OCI-LY7 (cell line): ENCODE results near the gene TTLL6. TPM values are rescaled to one million over a fixed set of nuclear protein-coding genes. Genes with fewer than 3 reads are reported as not detected.

Experiments used
- Bru-seq: library from RNA; stranded (reverse); fragments of 400-500 nt; gene quantifications from one replicate; lab custom pipeline; 2021; lab: Mats Ljungman, UMichigan
- BruChase-seq, 2 experiments: library from RNA; stranded (reverse); fragments of 400-500 nt; gene quantifications; one replicate each; lab custom pipeline; 2021; lab: Mats Ljungman, UMichigan
- BruUV-seq: library from RNA; stranded (reverse); fragments of 400-500 nt; replicated peaks from 2 replicates; lab custom pipeline; 2021; lab: Mats Ljungman, UMichigan
- CTCF ChIA-PET: fragments of 300-600 bp; sonication (Branson Sonifier 250); formaldehyde crosslinking; loops from one replicate; lab custom pipeline; 2022; ENCODE audit warnings: antibody characterized with exemption; ENCODE audit not compliant: unreplicated experiment; lab: Charles Lee
- POLR2A ChIA-PET: fragments of 300-600 bp; sonication (Branson Sonifier 250); formaldehyde crosslinking; loops from one replicate; lab custom pipeline; 2022; ENCODE audit warnings: antibody characterized with exemption; lab: Charles Lee
- DNase-seq: peaks from one replicate; pipeline ENCODE4 v3.0.0-alpha.2; 2015; ENCODE audit warnings: low spot score
- H2AFZ ChIP-seq: fragments of 200-600 bp; sonication (generic), shearing (Covaris generic); 2 replicates; pipeline ENCODE4 v1.6.1; 2014; ENCODE audit warnings: mild to moderate bottlenecking, antibody characterized with exemption, low read length, moderate library complexity
- H3K27ac ChIP-seq: fragments of 200-600 bp; sonication (generic); 2 replicates; pipeline ENCODE4 v1.5.1; 2014; ENCODE audit warnings: mixed run types, low read depth, mild to moderate bottlenecking, moderate library complexity, low read length, inconsistent platforms; ENCODE audit not compliant: poor library complexity, severe bottlenecking
- H3K36me3 ChIP-seq: fragments of 200-600 bp; sonication (generic); 2 replicates; pipeline ENCODE4 v1.6.1; 2014; ENCODE audit warnings: mild to moderate bottlenecking, antibody characterized with exemption, low read length, moderate library complexity, mixed read lengths; ENCODE audit not compliant: insufficient read depth
- H3K4me1 ChIP-seq: fragments of 200-600 bp; sonication (generic); 2 replicates; pipeline ENCODE4 v1.5.1; 2014; ENCODE audit warnings: mild to moderate bottlenecking, low read length; ENCODE audit not compliant: insufficient read depth, poor library complexity, severe bottlenecking
- H3K4me2 ChIP-seq: fragments of 200-600 bp; sonication (generic); 2 replicates; pipeline ENCODE4 v1.6.1; 2014; ENCODE audit warnings: mild to moderate bottlenecking, low read length
- H3K4me3 ChIP-seq: fragments of 200-600 bp; sonication (generic); 2 replicates; pipeline ENCODE4 v1.5.1; 2014; ENCODE audit warnings: mild to moderate bottlenecking, low read depth, low read length; ENCODE audit not compliant: poor library complexity, severe bottlenecking
- H3K79me2 ChIP-seq: fragments of 200-600 bp; sonication (generic); 2 replicates; pipeline ENCODE4 v1.6.1; 2016; ENCODE audit warnings: low read depth, mild to moderate bottlenecking, low read length, moderate library complexity, mixed read lengths; ENCODE audit not compliant: insufficient read depth
- H3K9me2 ChIP-seq: fragments of 200-600 bp; sonication (generic); 2 replicates; pipeline ENCODE4 v1.6.1; 2016; ENCODE audit warnings: mild to moderate bottlenecking, low read length, mixed read lengths; ENCODE audit not compliant: insufficient read depth
- H3K9me3 ChIP-seq: fragments of 200-600 bp; sonication (generic); 2 replicates; pipeline ENCODE4 v1.6.1; 2014; ENCODE audit warnings: mild to moderate bottlenecking, mixed run types, low read length, mixed read lengths
- H4K20me1 ChIP-seq: fragments of 200-600 bp; sonication (generic); 2 replicates; pipeline ENCODE4 v1.6.1; 2014; ENCODE audit warnings: mild to moderate bottlenecking, antibody characterized with exemption, low read length, moderate library complexity, mixed read lengths; ENCODE audit not compliant: insufficient read depth
- CTCF ChIP-seq: fragments of 200-600 bp; sonication (generic); conservative IDR thresholded peaks from 2 replicates; pipeline ENCODE4 v1.5.1; 2014; ENCODE audit warnings: mild to moderate bottlenecking, antibody characterized with exemption, low read length, moderate library complexity, mixed read lengths
- EZH2phosphoT487 ChIP-seq: fragments of 200-600 bp; sonication (generic); IDR thresholded peaks from 2 replicates; pipeline ENCODE4 v1.6.1; 2018; ENCODE audit warnings: low read depth, borderline replicate concordance, mild to moderate bottlenecking, mixed run types, antibody characterized with exemption, low read length, moderate library complexity, mixed read lengths
- intact Hi-C: fragments of 100-400 bp; cut with micrococcal nuclease; formaldehyde crosslinking; loops from one replicate; pipeline ENCODE4 v1.10.0; 2022; ENCODE audit not compliant: unreplicated experiment
- long read RNA-seq: library from polyadenylated mRNA; stranded (forward); transcript quantifications from one replicate; pipeline ENCODE4 v2.0.0, GENCODE V29; 2022
- total RNA-seq, 2 experiments: library from RNA; depleted of rRNA in 1 of 2; stranded (reverse); fragments of >200 nt in 1 of 2; shearing (Covaris generic) in 1 of 2; gene quantifications; 2 replicates each; pipeline ENCODE4 v1.2.3, GENCODE V29; 2014 to 2022

Gene TTLL6
- not detected in 2 replicates for total RNA-seq (2014; rRNA removed; shearing (Covaris generic))
- not detected in 2 replicates for total RNA-seq (2022)
- Bru-seq, nascent RNA: percentile 5 among the genes with signal in this experiment
- BruChase-seq, experiment 1, labeled RNA remaining after a 6-hour chase: percentile 3 among the genes with signal in this experiment
- percentile 5 among the genes with signal in this experiment for BruChase-seq, experiment 2, labeled RNA remaining after a 2-hour chase
- long read RNA-seq: 0 reads

- ChIA-PET POLR2A (interaction anchor here (1.6 kb wide), 1 partner anchor 62 kb away, joined by 3 read pairs; no protein-coding TSS in a partner anchor), CTCF (no interaction called here)
- H3K4me3 ChIP-seq: peak within 1 kb of the TSS; percentile 50
- no peaks in the 10 kb centered on the region for H3K79me2 ChIP-seq
- BruUV-seq: no TSS peak
- TF ChIP-seq CTCF (no peak), EZH2phosphoT487 (no peak)
- H3K4me2 ChIP-seq: peak within 1 kb of the TSS; percentile 56
- H3K27ac ChIP-seq: no peak within 1 kb of the TSS
- H3K9me2 ChIP-seq: no peaks in the 10 kb centered on the region
- peaks cover 2% of the 10 kb centered on the region for H3K4me1 ChIP-seq
- DNase-seq: peak; percentile 40
- no peaks in the 10 kb centered on the region for H3K9me3 ChIP-seq
- intact Hi-C loops: no loop called here
- H2AFZ ChIP-seq: peak within 1 kb of the TSS; percentile 46; the same call in 1 of the 2 replicates
- H3K36me3 ChIP-seq: no peaks in the 10 kb centered on the region
- H4K20me1 ChIP-seq: no peaks in the 10 kb centered on the region
These were observed at the start of gene TTLL6 for GRCh38 chr17:48816774-48817590. Gene TTLL6, minus strand, starts transcription at chr17:48817229. Its CDS starts 157 bp downstream, at chr17:48817072.

GRCh38 chr17:48860456-48860855 is 43.4 kb upstream of the TTLL6 start:
- no peak for DNase-seq
- no peak overlapping the region for H3K4me3 ChIP-seq
- H3K9me3 ChIP-seq: no peaks in the 10 kb centered on the region
- H3K79me2 ChIP-seq: no peaks in the 10 kb centered on the region
- no peaks in the 10 kb centered on the region for H4K20me1 ChIP-seq
- no peak overlapping the region for H3K4me2 ChIP-seq
- no peaks in the 10 kb centered on the region for H3K9me2 ChIP-seq
- no peak overlapping the region for H2AFZ ChIP-seq
- H3K36me3 ChIP-seq: no peaks in the 10 kb centered on the region; the same call in 1 of the 2 replicates
- CTCF ChIA-PET: no interaction called here
- no TSS peak for BruUV-seq
- no peaks in the 10 kb centered on the region for H3K4me1 ChIP-seq
- POLR2A ChIA-PET: interaction anchor here (0.9 kb wide), 1 partner anchor 8 kb away, joined by 3 read pairs; no protein-coding TSS in a partner anchor
- H3K27ac ChIP-seq: no peak overlapping the region
- TF ChIP-seq EZH2phosphoT487: no peak
- TF ChIP-seq CTCF: no peak
- intact Hi-C loops: no loop called here
